ELR (cell line): Measurements from ENCODE around the gene UBE2O.
"Not testable (repeated sequence)": the region's sequence is repeated elsewhere in the genome, so short reads cannot be mapped to it uniquely, and the experiment has no call there.

Experiments
- DNase-seq: peaks from one replicate; pipeline ENCODE4 v3.0.0-alpha.2; 2015; ENCODE audit warnings: low read depth

Gene UBE2O

DNA sequence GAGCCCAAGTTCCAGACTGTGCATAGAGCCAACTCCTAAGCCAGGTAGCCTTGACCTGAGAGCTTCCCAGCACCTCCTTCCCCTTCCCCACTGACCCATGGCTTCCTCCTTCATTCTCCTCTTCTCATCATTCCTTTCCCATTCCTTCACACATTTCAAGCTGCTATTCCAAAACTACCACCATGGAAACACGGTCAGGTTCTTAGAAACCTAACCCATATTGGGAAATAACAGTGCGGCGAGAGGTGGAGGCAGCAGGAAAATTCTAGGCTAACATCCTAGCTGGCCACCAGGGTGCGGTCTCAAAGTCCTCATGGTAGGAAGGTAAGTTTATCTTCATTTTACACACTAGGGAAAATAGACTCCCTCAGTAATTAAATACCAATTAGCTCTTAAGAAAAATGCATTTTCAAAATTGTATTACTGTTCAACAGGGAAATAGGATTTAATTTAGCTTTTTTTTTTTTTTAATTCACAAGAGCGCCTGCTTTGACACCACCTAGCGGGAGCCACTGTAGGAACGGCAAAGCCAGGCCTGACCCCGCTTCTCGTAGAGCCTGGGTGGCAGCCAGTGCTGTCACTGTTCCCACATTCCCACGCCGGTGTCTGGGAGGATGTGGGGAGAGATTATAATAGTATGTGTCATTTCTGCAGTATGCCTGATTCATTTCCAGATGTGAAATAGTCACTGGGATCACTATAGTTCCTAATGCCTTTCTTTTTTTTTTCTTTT, 82.5 kb downstream of the UBE2O start:
- peak; percentile 100 for DNase-seq

DNA sequence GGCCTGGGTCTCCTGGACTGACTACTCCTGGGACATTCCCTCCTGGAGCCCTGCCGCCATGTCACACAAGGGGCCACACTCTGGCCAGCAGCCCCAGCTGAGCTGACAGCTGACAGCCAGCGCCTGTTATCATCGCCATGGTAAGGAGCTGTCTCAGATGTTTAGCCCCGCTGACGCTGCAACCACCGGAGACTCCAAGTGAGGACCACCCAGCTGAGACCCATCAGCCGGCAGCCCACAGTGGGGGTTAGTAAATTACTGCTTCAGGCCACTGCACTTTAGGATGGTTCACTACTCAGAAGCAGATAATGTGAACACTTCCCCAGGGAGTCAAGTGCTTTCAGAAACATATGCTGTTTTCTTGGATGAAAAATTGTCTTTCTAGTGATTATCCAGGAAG, 83.1 kb downstream of the UBE2O start:
- no peak for DNase-seq

DNA sequence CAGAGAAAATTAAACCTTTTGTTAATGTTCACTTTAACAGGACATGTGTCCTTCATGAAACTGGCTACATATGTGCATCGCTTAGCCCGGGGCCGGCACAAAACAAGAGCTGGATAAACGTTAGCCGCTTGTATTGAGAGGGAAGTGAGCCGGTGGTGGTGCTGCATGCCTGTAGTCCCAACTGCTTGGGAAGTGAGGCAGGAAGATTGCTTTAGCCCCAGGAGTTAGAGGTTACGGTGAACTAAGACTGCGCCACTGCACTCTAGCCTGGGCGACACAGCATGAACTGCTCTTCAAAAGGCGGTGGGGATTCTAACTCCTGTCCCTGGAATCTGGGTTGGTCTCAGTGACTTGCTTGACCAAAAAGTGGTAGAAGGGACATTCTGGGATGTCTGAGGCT, 83.6 kb downstream of the UBE2O start:
- DNase-seq, result no peak

DNA sequence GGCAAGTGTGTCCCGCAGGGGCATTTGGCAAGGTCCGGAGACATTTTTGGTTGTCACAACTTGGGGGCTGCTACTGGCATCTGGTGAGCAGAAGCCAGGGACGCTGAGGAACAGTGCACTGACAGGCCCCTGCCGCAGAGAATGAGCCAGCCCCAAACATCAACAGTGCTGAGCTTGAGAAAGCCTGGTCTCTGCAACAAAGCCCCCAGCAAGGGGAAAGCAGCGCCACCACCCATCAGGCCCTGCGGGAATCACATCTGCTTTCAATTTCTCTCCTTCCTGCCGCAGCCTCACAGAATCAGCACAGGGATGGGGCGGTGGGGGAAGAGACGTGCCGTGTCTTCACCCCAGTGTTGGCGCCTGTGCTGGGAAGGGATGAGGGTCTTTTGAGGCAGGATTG, 84.4 kb downstream of the UBE2O start:
- DNase-seq, result no peak

DNA sequence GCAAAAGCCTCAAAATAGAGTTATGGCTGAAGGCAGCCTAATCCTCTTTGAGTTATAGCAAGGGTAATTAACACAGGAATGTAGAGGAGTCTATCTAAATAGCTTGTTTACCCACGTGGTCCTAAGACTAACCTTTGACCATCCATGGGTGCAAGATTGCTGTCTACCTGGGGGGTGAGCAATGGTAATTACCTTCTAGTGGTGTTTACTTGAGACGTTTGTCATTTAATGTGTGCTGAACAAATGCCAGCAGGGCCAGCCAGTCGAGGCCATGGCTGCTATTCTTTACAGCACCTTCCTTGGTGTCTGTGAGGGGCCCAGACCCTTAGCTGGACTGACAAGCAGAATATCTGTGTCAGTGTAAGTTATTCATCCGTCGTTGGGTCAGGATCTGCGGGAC, 85.3 kb downstream of the UBE2O start:
- DNase-seq, result no peak

DNA sequence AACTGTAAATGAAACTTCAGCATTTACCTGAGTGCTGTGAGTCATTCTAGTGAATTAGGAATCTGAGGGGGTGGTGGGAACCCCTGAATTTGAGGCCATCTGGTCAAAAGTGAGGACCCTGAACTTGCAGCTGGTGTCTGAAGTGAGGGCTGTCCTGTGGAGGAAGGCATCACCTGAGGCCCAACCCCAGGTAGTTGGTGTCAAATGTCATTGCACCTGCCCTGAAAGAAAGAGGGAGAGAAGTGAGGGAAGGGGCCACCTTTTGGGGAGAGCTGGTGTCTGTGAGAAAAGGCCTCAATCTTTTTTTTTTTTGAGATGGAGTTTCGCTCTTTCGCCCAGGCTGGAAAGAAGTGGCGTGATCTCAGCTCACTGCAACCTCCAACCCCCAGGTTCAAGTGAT, 86.7 kb downstream of the UBE2O start:
- no peak for DNase-seq

DNA sequence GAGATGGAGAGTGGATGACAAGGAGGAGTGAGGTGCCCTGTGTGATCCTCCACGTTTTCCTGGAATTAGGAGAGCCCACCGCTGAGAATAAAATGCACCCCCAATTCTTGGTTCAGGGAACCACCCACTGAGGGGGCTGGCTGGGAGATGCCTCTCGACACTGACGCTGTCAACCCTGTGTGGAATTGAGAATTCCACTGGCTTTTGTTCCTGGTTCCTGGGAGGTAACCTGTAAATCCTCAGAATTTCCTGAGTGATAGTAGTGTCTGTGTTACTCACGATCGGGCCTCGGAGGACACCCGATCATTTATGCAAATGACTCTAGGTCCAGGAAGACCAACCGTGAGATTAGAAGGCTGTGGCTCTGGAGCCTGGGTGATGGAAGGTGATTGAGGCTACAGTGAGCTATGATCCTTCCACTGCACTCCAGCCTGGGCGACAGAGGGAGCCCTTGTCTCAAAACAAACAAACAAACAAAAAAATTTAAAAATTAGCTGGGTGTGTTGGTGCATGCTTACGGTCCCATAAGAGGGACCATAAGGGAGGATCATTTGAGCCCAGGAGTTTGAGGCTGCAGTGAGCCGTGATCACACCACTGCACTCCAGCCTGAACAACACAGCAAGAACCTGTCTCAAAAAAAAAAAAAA, 87.6 kb downstream of the UBE2O start:
- DNase-seq, result peak; percentile 62

DNA sequence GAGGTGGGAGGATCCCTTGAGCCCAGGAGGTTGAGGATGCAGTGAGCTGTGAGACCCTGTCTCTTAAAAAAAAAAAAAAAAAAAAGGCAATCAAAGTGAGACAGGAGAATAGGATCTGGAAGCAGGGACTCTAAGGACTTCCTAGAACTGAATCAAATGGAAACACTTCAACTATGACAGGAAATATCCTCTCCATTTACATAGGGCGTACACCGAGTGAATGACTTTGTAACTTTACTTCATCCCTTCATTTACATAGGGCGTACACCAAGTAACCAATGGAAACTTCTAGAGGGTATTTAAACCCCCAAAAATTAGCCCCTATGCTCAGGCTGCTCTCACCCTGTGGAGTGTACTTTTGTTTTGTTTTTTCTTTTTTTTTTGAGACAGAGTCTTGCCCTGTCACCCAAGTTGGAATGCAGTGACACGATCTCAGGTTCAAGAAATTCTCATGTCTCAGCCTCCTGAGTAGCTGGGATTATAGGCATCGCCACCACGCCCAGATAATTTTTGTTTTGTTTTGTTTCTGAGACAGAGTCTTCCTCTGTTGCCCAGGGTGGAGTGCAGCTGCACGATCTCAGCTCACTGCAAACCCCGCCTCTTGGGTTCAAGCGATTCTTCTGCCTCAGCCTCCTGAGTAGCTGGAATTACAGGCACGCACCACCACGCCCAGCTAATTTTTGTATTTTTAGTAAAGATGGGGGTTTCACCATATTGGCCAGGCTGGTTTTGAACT, 89.7 kb downstream of the UBE2O start:
- no peak for DNase-seq

DNA sequence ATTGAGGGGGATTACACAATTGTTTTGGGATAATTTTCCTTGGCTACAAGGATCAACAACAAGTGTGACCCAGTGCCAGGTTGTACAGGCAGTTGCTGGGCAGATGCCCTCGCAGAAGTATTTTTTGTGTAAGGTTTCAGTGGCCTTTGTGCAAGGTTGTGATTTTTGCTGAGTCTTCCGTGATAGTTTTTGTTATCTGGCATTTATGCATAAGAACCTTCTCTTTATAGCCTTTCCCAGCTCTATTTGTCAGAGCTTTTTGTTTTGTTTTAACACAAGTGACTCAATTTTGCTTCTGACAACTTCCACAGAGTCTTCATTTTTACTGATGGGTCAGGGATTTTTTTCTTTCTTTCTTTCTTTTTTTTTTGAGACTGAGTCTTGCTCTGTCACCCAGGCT, 92.5 kb downstream of the UBE2O start:
- DNase-seq, result no peak

DNA sequence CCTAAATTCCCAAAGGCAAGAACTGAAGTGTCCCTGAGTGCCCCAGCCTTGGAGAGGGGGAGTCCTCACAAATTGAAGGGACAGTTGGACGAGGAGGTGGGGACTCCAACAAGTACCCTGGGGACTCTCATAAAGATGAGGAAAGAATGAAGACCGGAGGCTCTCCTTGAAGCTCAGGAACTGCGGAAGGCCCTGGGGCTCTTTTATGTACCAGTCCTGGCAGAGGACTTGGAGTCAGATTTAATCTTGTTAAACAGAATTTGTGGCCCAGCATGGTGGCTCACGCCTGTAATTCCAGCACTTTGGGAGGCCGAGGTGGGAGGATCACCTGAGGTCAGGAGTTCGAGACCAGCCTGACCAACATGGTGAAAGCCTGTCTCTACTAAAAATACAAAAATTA, 93.2 kb downstream of the UBE2O start:
- not testable (repeated sequence) for DNase-seq

DNA sequence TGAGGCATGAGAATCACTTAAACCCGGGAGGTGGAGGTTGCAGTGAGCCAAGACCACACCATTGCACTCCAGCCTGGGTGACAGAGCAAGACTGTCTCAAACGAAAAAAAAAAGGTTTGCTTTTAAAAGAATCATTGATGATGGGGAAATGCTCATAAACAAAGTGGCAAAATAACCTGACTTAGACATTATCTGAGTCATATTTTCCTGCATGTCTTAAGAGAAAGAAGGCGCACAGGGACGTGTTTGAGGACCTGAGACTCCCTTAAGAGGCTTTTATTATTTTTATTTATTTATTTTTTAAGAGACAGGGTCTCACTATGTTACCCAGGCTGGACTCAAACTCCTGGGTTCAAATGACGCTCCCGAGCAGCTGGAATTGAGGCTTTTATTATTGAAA, 93.6 kb downstream of the UBE2O start:
- no peak for DNase-seq

DNA sequence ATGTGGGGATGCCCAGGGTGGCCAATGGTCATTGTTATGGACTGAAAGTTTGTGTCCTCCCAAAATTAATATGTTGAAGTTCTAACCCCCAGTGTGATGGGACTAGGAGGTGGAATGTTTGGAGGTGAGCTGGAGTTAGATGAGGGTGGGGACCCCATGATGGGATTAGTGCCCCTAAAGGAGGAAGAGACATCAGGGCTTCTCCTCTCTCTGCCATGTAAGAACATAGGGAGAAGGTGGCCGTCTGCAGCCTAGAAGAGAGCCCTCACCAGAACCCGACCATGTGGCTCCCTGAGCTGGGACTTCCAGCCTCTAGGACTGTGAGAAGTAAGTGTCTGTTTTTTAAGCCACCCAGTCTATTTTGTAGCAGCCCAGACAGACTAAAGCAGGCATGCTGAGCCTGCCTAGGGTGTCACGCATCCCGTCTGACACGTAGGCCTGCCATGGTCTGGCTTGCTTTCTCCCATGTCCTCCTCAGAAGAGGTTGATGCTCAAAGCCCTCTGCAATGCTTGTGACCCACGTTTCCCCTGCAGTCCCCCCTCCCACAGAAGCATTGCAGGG, 95.3 kb downstream of the UBE2O start:
- DNase-seq, result no peak

DNA sequence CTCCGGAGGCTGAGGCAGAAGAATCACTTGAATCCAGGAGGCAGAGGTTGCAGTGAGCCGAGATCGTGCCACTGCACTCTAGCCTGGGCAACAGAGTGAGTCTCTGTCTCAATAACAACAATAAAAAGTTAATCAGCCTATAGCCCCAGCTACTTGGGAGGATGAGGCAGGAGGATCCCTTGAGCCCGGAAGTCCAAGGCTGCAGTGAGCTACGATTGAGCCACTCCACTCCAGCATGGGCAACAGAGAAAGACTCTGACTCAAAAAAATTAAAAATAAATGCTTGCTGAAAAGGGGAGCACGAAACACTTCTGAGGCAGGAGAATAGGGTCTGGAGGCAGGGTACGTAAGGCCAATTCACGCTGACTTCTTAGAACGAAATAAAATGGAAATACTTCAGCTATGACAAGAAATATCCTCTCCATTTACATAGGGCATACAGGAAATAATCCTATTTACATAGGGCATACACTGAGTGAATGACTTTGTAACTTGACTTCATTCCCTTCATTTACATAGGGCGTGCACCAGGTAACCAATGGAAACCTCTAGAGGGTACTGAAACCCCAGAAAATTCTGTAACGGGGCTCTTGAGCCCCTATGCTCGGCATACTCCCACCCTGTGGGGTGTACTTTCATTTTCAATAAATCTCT, 96.0 kb downstream of the UBE2O start:
- DNase-seq, result no peak

DNA sequence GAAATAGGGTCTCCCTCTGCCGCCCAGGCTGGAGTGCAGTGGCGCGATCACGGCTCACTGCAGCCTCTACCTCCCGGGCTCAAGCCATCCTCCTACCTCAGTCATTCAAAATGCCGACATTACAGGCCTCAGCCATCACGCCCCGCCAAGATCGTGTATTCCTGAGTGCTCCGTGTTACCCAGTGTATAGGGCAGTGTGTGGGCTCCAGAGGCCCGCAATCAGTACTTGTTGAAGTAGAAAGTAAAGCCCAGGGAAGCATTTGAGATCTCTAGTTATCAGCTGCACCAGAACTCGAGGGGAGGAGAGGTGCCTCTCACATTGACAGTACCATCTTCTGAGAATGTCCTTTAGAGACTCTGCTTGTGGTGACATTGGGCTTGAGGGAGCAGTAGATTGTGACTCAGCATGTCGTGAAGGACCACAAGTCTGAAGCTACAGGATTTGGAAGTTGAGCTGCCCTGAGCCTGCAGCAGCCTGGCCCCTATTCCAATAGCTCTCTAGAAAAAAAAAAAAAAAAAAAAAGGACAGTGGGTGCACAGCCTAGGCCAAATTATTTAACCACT, 98.1 kb downstream of the UBE2O start:
- peak; percentile 29 for DNase-seq

DNA sequence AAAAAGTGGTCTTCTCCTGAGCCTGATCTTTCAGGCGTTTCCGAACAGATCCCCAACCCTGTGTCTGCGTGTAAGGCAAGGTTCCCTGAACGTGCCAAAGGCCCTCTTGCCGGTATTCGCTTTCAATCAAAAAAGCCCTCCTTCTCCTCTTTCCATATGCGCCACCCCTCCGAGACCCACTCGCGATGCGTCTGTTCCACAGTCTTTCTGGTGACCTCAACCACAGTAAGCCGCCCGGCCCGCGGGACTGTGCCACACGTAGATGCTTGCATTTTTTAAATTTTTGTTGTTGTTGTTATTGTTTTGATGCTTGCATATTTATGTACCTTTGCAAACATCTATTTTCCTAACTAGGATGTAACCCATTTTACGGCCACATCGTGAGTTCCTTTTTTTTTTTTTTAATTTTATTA, 98.6 kb downstream of the UBE2O start:
- no peak for DNase-seq

DNA sequence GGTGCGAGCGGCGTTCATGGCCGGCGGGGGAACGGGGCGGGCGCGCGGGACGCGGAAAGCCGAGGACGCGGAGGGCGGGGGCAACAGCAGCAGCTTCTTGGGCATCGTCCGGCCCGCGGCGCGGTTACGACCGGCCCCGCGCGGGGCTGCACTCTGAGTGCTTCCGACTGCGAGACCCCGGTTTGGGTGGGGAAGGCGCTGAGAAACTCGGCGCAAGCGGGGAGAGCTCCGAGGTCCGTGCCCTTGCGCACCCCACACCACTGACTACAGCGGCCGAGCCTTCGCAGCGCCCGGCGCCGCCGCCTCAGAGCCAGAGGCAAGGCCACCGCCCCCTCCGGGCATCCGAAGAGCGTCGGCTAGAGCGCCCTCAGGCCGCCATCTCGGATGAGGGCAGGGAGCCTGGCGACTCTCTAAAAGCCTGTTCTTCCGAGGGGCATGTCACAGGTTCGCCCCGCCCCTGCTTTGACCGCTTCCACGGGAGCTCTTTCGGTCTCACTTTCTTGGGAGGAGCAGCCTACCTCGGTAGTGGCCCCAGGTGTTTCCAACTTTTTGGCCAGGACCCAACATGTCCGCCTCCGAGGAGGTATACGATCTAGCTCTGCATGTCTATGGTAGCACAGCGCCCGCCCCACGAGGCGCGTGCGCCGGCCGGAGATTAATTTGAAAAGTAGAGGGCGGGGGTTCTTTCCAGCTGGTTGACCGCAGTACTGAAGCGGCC, 99.2 kb downstream of the UBE2O start, which contains the start of gene PRPSAP1:
Gene PRPSAP1 (minus strand): TSS at position 318 of the 718 bp plus-strand sequence. CDS start 213 bp downstream, at position 105.
- peak; percentile 96 for DNase-seq

DNA sequence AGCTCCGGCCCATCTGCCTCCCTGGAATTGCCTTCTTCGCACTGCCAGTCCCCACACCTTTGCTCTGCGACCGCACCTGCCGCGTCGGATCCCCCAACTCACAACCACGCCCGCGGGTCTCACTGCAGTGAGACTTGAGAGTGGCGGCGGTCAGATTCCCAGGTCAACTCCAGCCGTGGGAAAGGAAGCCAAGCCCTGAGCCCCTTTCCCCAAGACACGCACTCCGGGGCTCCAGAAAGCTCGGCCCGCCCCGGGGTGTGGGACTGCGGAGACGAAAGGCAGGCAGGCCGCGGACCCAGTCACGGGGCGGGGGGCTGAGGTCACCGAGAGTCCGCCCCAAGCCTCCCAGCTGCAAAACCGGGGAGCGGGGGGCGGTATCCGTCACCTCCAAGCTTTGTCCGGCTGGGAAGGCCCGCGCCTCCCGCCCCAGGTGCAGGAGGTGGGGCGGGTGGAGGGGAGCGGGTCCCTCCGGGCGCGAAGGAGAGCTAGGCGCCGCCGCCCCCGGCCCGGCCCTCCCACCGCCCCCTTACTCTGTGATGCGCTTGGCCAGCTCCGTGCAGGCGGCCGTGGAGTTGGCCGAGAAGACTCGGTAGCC, 99.9 kb downstream of the UBE2O start:
- peak; percentile 55 for DNase-seq

DNA sequence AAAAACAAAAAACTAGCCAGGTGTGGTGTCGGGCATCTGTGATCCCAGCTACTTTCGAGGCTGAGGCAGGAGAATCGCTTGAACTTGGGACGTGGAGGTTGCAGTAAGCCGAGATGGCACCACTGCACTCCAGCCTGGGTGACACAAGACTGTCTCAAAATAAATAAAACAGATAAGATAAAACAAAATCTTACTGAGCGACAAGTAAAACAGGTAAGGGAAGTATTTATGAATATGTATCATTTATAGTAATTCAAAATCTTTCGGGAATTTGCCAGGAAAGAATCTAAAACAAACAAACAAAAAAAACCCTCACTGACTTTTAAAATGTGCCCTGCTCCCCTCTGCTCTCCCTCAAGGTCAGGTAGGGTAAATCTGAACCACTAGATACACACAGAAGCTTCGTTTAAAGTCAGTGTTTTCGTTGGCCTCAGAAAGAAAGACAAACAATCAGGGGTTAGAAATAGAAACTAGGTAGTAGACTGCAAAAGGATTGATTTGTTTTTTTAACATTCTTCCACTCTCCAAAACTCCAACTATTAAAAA, 101.4 kb downstream of the UBE2O start:
- no peak for DNase-seq

DNA sequence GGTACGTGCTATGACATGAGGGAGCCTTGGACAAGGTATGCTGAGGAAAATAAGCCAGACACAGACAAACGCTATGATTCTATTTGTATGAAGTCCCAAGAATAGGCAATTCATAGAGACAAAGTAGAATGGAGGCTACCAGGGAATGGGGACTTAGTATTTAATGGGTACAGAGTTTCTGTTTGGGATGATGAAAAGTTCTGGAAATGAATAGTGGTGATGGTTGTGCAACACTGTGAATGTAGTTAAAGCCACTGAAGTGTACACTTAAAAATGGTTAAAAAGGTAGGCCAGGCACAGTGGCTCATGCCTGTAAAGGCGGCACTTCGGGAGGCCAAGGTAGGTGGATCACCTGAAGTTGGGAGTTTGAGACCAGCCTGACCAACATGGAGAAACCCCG, 102.5 kb downstream of the UBE2O start:
- no peak for DNase-seq

DNA sequence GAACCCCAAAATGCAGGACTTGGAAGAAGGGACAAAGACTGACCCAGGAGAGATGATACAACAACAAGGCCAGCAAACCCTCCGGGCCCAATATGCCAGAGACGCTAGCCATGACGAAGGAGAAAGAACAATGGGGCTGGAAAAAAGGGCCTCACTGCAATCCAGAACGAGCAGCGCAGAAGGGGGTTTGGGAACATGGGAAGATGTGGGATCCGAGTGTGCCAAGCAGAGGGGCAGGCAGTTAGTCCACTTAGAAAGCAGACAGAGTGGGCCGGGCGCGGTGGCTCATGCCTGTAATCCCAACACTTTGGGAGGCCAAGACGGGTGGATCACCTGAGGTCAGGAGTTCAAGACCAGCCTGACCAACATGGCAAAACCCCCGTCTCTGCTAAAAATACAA, 106.0 kb downstream of the UBE2O start:
- not testable (repeated sequence) for DNase-seq
